Stimulated activated CD4-positive, alpha-beta T cell treated with anti-CD3 and anti-CD28 coated beads, Interleukin-15, amount 100 ng/mL, for 48 hours (primary cell): ENCODE measurements around the gene CLDN3.
A peak's percentile ranks its signal among the peaks of the same experiment; 100 is the strongest.
"Not testable (repeated sequence)": the region's sequence is repeated elsewhere in the genome, so short reads cannot be mapped to it uniquely, and the experiment has no call there.

Experiments used
- DNase-seq, 2 donors: peaks; one replicate each; pipeline ENCODE4 v3.0.0-alpha.2; 2020; ENCODE audit warnings: low read depth in 2 of 2

CLDN3 gene

GRCh38 chr7:73770002-73770859, at the start of gene CLDN3:
Gene CLDN3, minus strand, starts transcription at chr7:73770270. Its CDS starts 221 bp downstream, at chr7:73770049.
- no peak for DNase-seq

- no peak for DNase-seq
These were observed 47.1 kb upstream of the CLDN3 start for GRCh38 chr7:73817121-73817520.

GRCh38 chr7:73815436-73815835, 45.4 kb upstream of the CLDN3 start:
- DNase-seq = no peak

GRCh38 chr7:73812996-73813395, 42.9 kb upstream of the CLDN3 start:
- no peak for DNase-seq

GRCh38 chr7:73811760-73812168, 41.7 kb upstream of the CLDN3 start:
- DNase-seq = peak; percentile 19 to 45

- DNase-seq = no peak
These were observed 40.9 kb upstream of the CLDN3 start for GRCh38 chr7:73810998-73811360.

GRCh38 chr7:73809467-73809951, 39.4 kb upstream of the CLDN3 start:
- no peak for DNase-seq

GRCh38 chr7:73802459-73802858, 32.4 kb upstream of the CLDN3 start:
- DNase-seq = no peak

- no peak for DNase-seq
These were observed 31.5 kb upstream of the CLDN3 start for GRCh38 chr7:73801577-73801976.

GRCh38 chr7:73799282-73800141, 29.4 kb upstream of the CLDN3 start:
- DNase-seq = no peak

- not testable (repeated sequence) for DNase-seq
These were observed 27.1 kb upstream of the CLDN3 start for GRCh38 chr7:73797176-73797575.

GRCh38 chr7:73796656-73797055, 26.6 kb upstream of the CLDN3 start:
- not testable (repeated sequence) for DNase-seq

GRCh38 chr7:73795188-73795587, 25.1 kb upstream of the CLDN3 start:
- DNase-seq = not testable (repeated sequence)

- DNase-seq = not testable (repeated sequence)
These were observed 21.2 kb upstream of the CLDN3 start for GRCh38 chr7:73791170-73791690.

- DNase-seq = no peak
These were observed 19.0 kb upstream of the CLDN3 start for GRCh38 chr7:73789051-73789450.

GRCh38 chr7:73787786-73788048, 17.6 kb upstream of the CLDN3 start:
- not testable (repeated sequence) for DNase-seq

GRCh38 chr7:73786588-73786987, 16.5 kb upstream of the CLDN3 start:
- no peak for DNase-seq

- DNase-seq = no peak
These were observed 9.4 kb upstream of the CLDN3 start for GRCh38 chr7:73779517-73779916.

GRCh38 chr7:73778801-73779389, 8.8 kb upstream of the CLDN3 start:
- DNase-seq = no peak

- DNase-seq = no peak
These were observed 4.9 kb upstream of the CLDN3 start for GRCh38 chr7:73774923-73775322.

GRCh38 chr7:73773700-73774517, 3.8 kb upstream of the CLDN3 start:
- DNase-seq = no peak
